ENCODE results near the gene PAF1.

Gene PAF1

GRCh38 chr19:39417463-39418181, 26.7 kb upstream of the PAF1 start:
- in situ Hi-C loops (cut with MboI; ENCODE audit: low sequenced_read_pairs) = no loop called here

GRCh38 chr19:39416152-39417120, 25.5 kb upstream of the PAF1 start:
- in situ Hi-C loops (cut with MboI; ENCODE audit: low sequenced_read_pairs) = no loop called here

- in situ Hi-C loops (cut with MboI; ENCODE audit: low sequenced_read_pairs) = no loop called here
These were observed 24.5 kb upstream of the PAF1 start for GRCh38 chr19:39415111-39416046.

GRCh38 chr19:39413911-39414608, 23.2 kb upstream of the PAF1 start:
- in situ Hi-C loops (cut with MboI; ENCODE audit: low sequenced_read_pairs) = no loop called here

GRCh38 chr19:39413272-39413910, 22.5 kb upstream of the PAF1 start:
- in situ Hi-C loops (cut with MboI; ENCODE audit: low sequenced_read_pairs) = no loop called here

GRCh38 chr19:39412867-39413271, 22.0 kb upstream of the PAF1 start:
- in situ Hi-C loops (cut with MboI; ENCODE audit: low sequenced_read_pairs) = no loop called here

GRCh38 chr19:39412100-39412866, 21.4 kb upstream of the PAF1 start, which contains the start of gene PLEKHG2:
Gene PLEKHG2, plus strand, starts transcription at chr19:39412669. Its CDS starts 1,418 bp downstream, at chr19:39414087.
- in situ Hi-C loops (cut with MboI; ENCODE audit: low sequenced_read_pairs) = no loop called here

- in situ Hi-C loops (cut with MboI; ENCODE audit: low sequenced_read_pairs) = no loop called here
These were observed 20.9 kb upstream of the PAF1 start for GRCh38 chr19:39411832-39412099.

GRCh38 chr19:39411081-39411831, 20.4 kb upstream of the PAF1 start:
- in situ Hi-C loops (cut with MboI; ENCODE audit: low sequenced_read_pairs) = no loop called here

- in situ Hi-C loops (cut with MboI; ENCODE audit: low sequenced_read_pairs) = no loop called here
These were observed 19.9 kb upstream of the PAF1 start for GRCh38 chr19:39410831-39411080.

GRCh38 chr19:39410017-39410830, 19.3 kb upstream of the PAF1 start:
- in situ Hi-C loops (cut with MboI; ENCODE audit: low sequenced_read_pairs) = no loop called here

- in situ Hi-C loops (cut with MboI; ENCODE audit: low sequenced_read_pairs) = no loop called here
These were observed 18.5 kb upstream of the PAF1 start for GRCh38 chr19:39409208-39410016.

GRCh38 chr19:39408392-39409207, 17.7 kb upstream of the PAF1 start:
- in situ Hi-C loops (cut with MboI; ENCODE audit: low sequenced_read_pairs) = no loop called here

- in situ Hi-C loops (cut with MboI; ENCODE audit: low sequenced_read_pairs) = no loop called here
These were observed 16.9 kb upstream of the PAF1 start for GRCh38 chr19:39407660-39408391.

GRCh38 chr19:39407410-39407659, 16.4 kb upstream of the PAF1 start:
- in situ Hi-C loops (cut with MboI; ENCODE audit: low sequenced_read_pairs) = no loop called here
